Endothelial cell of umbilical vein (primary cell): ENCODE data around the gene STBD1. TPM values are rescaled to one million over a fixed set of nuclear protein-coding genes. Genes with fewer than 3 reads are reported as not detected.

ENCODE experiments used
- BruUV-seq: library from RNA; stranded (reverse); fragments of 400-500 nt; replicated peaks from 2 replicates; lab custom pipeline; 2021; lab: Mats Ljungman, UMichigan
- CTCF ChIA-PET: fragments of 300-600, 350-600 bp; sonication (Branson Sonifier 250); formaldehyde crosslinking; loops from one replicate; lab custom pipeline; 2021; ENCODE audit warnings: antibody characterized with exemption, inconsistent platforms; lab: Charles Lee
- POLR2A ChIA-PET: fragments of 300-600, 350-600 bp; sonication (Branson Sonifier 250); formaldehyde crosslinking; loops from one replicate; lab custom pipeline; 2021; ENCODE audit warnings: antibody characterized with exemption, inconsistent platforms; lab: Charles Lee
- DNase-seq: peaks from one replicate; pipeline ENCODE4 v3.0.0-alpha.2; 2011; ENCODE audit warnings: low read depth, low spot score
- FAIRE-seq: peaks from 2 replicates; lab custom pipeline; 2011; peaks lifted over from hg19 to GRCh38; lab: Jason Lieb, UNC
- H2AFZ ChIP-seq: 2 replicates; pipeline ENCODE4 v1.6.0; 2012; ENCODE audit warnings: low read depth, low read length, control low read depth, inconsistent platforms
- H3K27ac ChIP-seq: 2 replicates; pipeline ENCODE4 v1.5.1; 2011; ENCODE audit warnings: low read depth, mild to moderate bottlenecking, control low read depth, low read length, moderate library complexity; ENCODE audit not compliant: insufficient read depth
- H3K27me3 ChIP-seq, 2 experiments: 2 replicates each; pipeline versions ENCODE4 v1.6.0 to v1.6.1; 2011; ENCODE audit warnings: low read length in 2 of 2, mixed read lengths in 1 of 2; ENCODE audit not compliant: control insufficient read depth in 2 of 2, insufficient read depth in 2 of 2
- H3K36me3 ChIP-seq, 2 experiments: 2 replicates in 1 of 2; 3 replicates in 1 of 2; pipeline ENCODE4 v1.5.1; 2011; ENCODE audit warnings: low read length in 2 of 2, mild to moderate bottlenecking in 1 of 2, moderate library complexity in 1 of 2; ENCODE audit not compliant: control insufficient read depth in 2 of 2, insufficient read depth in 2 of 2; ENCODE audit errors: extremely low read depth in 1 of 2
- H3K4me1 ChIP-seq: 3 replicates; pipeline ENCODE4 v1.5.1; 2011; ENCODE audit warnings: mild to moderate bottlenecking, low read length; ENCODE audit not compliant: control insufficient read depth, insufficient read depth; ENCODE audit errors: extremely low read depth
- H3K4me2 ChIP-seq: 2 replicates; pipeline ENCODE4 v1.6.1; 2011; ENCODE audit warnings: low read length, control low read depth, mixed read lengths; ENCODE audit not compliant: insufficient read depth
- H3K4me3 ChIP-seq, 3 experiments: fragments of 200-600 bp in 1 of 3; sonication (generic), shearing (Covaris generic) in 1 of 3; replicated peaks in 1 of 3; 2 replicates each; pipeline ENCODE4 v1.5.1; 2011 to 2016; ENCODE audit warnings: control low read depth in 3 of 3, low read length in 3 of 3, mild to moderate bottlenecking in 2 of 3, inconsistent platforms in 1 of 3, low read depth in 1 of 3, moderate library complexity in 1 of 3; ENCODE audit not compliant: insufficient read depth in 1 of 3
- H3K79me2 ChIP-seq: 2 replicates; pipeline ENCODE4 v1.6.0; 2012; ENCODE audit warnings: low read length, inconsistent platforms; ENCODE audit not compliant: control insufficient read depth, insufficient read depth
- H3K9ac ChIP-seq: replicated peaks from 2 replicates; pipeline ENCODE3; 2011; ENCODE audit warnings: low read length, control low read depth; ENCODE audit not compliant: insufficient read depth; ENCODE audit errors: extremely low read depth
- H3K9me1 ChIP-seq: replicated peaks from 3 replicates; pipeline ENCODE4 v1.6.0; 2011; ENCODE audit warnings: mild to moderate bottlenecking, low read length; ENCODE audit not compliant: control insufficient read depth, insufficient read depth; ENCODE audit errors: extremely low read depth
- H3K9me3 ChIP-seq: replicated peaks from 2 replicates; pipeline ENCODE4 v1.5.1; 2012; ENCODE audit warnings: low read length, inconsistent platforms; ENCODE audit not compliant: control insufficient read depth, insufficient read depth
- H4K20me1 ChIP-seq: replicated peaks from 2 replicates; pipeline ENCODE3; 2011; ENCODE audit warnings: mild to moderate bottlenecking, low read length; ENCODE audit not compliant: control insufficient read depth, insufficient read depth; ENCODE audit errors: extremely low read depth
- EZH2 ChIP-seq: IDR thresholded peaks from 2 replicates; pipeline ENCODE4 v1.6.1; 2012; ENCODE audit warnings: borderline replicate concordance, low read depth, mild to moderate bottlenecking, moderate library complexity, low read length, inconsistent platforms; ENCODE audit not compliant: severe bottlenecking
- FOS ChIP-seq: IDR thresholded peaks from 2 replicates; pipeline ENCODE4 v1.6.1; 2011; ENCODE audit warnings: mild to moderate bottlenecking, low read length, moderate library complexity, borderline replicate concordance; ENCODE audit not compliant: insufficient read depth
- GATA2 ChIP-seq: IDR thresholded peaks from 2 replicates; pipeline ENCODE4 v1.7.0; 2011; ENCODE audit warnings: low read depth, mild to moderate bottlenecking, moderate library complexity, mixed read lengths, low read length; ENCODE audit not compliant: insufficient read length, insufficient read depth
- JUN ChIP-seq: IDR thresholded peaks from 2 replicates; pipeline ENCODE4 v1.6.1; 2011; ENCODE audit warnings: borderline replicate concordance, low read depth; ENCODE audit not compliant: insufficient read length, insufficient read depth
- MYC ChIP-seq: IDR thresholded peaks from one replicate; pipeline ENCODE4 v1.6.1; 2011; ENCODE audit warnings: mild to moderate bottlenecking, low read depth, low read length
- POLR2A ChIP-seq: IDR thresholded peaks from 2 replicates; pipeline ENCODE4 v1.6.1; 2012; ENCODE audit warnings: low read depth, mild to moderate bottlenecking, control low read depth, low read length
- POLR2AphosphoS5 ChIP-seq: IDR thresholded peaks from 2 replicates; pipeline ENCODE4 v1.6.1; 2012; ENCODE audit warnings: low read depth, mild to moderate bottlenecking, control low read depth, low read length, moderate library complexity; ENCODE audit not compliant: insufficient read depth
- dilution Hi-C: fragments of 300-500 bp; cut with MboI; formaldehyde crosslinking; loops from one replicate; pipeline ENCODE4 v1.15.0; 2019; ENCODE audit warnings: low sequenced_read_pairs; ENCODE audit not compliant: extremely low pct_ligation_motif_present
- intact Hi-C: fragments of 100-400 bp; cut with micrococcal nuclease; formaldehyde crosslinking; loops from one replicate; pipeline ENCODE4 v1.10.0; 2022
- polyA plus RNA-seq, 4 experiments: library from polyadenylated mRNA; depleted of rRNA in 3 of 4; stranded (reverse) in 3 of 4; unstranded in 1 of 4; fragments of >200 nt; gene quantifications; 2 replicates each; pipeline versions ENCODE4 v1.2.1 to v1.2.3, GENCODE V29; 2011 to 2012; ENCODE audit warnings: missing spikeins in 1 of 4
- total RNA-seq: library from RNA; stranded (reverse); gene quantifications from 2 replicates; pipeline ENCODE4 v1.2.3, GENCODE V29; 2021
- TF ChIP-seq, protein P1 (sequence below): IDR thresholded peaks from 2 replicates; pipeline ENCODE4 v1.6.1; 2011; ENCODE audit not compliant: insufficient read depth, insufficient read length
- TF ChIP-seq, protein P2 (sequence below), 2 donors: IDR thresholded peaks; 1 replicate in 1 of 2; 2 replicates in 1 of 2; pipeline ENCODE4 v1.5.1; 2011; ENCODE audit warnings: low read length in 2 of 2, mild to moderate bottlenecking in 2 of 2, moderate library complexity in 2 of 2, control low read depth in 1 of 2, inconsistent platforms in 1 of 2, low read depth in 1 of 2; ENCODE audit not compliant: insufficient read depth in 1 of 2; ENCODE audit errors: extremely low read depth in 1 of 2

The STBD1 gene
- total and polyA plus RNA-seq, 2 donors (not counting 3 experiments of a cell fraction or from before 2014, with no cell fraction given) = 0.18 to 0.29 TPM

DNA sequence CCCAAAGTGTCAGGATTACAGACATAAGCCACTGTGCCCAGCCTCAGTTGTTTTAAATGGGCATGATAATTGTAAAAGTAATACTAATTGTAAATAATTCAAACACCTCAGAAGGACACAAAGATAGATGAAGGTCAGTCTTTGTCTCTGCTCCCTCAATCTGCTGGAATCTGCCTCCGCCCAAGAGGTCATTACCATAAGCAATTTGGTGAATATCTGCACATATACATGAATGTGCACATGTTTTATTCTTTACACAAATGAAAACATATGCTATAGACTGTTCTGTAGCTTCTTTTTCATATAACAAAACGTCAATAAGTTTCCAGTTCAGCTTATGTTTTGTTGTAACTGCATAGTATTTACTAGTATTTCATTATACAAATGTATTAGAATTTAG lies 7.0 kb downstream of the STBD1 start:
- DNase-seq (no peak), FAIRE-seq (no peak)
- Histone ChIP-seq H2AFZ (no peak overlapping the region), H3K27me3 (peaks cover 0 to 8% of the 10 kb centered on the region in 2 experiments), H3K9me3 (no peaks in the 10 kb centered on the region), H3K4me1 (no peaks in the 10 kb centered on the region), H3K36me3 (no peaks in the 10 kb centered on the region), H3K4me3 (no peak overlapping the region), H3K9ac (no peak overlapping the region), H4K20me1 (no peaks in the 10 kb centered on the region), H3K27ac (no peak overlapping the region), H3K9me1 (no peaks in the 10 kb centered on the region), H3K79me2 (no peaks in the 10 kb centered on the region), H3K4me2 (no peak overlapping the region)
- intact Hi-C loops (no loop called here), dilution Hi-C loops (no loop called here)
- BruUV-seq = no TSS peak
- TF ChIP-seq, protein P1, sequence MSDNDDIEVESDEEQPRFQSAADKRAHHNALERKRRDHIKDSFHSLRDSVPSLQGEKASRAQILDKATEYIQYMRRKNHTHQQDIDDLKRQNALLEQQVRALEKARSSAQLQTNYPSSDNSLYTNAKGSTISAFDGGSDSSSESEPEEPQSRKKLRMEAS = no peak
- TF ChIP-seq EZH2 (no peak), POLR2A (no peak), FOS (no peak), POLR2AphosphoS5 (no peak), MYC (no peak), JUN (no peak), GATA2 (no peak)
- TF ChIP-seq, protein P2, sequence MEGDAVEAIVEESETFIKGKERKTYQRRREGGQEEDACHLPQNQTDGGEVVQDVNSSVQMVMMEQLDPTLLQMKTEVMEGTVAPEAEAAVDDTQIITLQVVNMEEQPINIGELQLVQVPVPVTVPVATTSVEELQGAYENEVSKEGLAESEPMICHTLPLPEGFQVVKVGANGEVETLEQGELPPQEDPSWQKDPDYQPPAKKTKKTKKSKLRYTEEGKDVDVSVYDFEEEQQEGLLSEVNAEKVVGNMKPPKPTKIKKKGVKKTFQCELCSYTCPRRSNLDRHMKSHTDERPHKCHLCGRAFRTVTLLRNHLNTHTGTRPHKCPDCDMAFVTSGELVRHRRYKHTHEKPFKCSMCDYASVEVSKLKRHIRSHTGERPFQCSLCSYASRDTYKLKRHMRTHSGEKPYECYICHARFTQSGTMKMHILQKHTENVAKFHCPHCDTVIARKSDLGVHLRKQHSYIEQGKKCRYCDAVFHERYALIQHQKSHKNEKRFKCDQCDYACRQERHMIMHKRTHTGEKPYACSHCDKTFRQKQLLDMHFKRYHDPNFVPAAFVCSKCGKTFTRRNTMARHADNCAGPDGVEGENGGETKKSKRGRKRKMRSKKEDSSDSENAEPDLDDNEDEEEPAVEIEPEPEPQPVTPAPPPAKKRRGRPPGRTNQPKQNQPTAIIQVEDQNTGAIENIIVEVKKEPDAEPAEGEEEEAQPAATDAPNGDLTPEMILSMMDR (IDR thresholded peaks at IDR 0.05; ENCODE audit: extremely low read depth in 1 of 2, insufficient read depth in 1 of 2, low read depth in 1 of 2, low read length in 2 of 2) = no peak
- ChIA-PET CTCF (interaction anchor here (1.5 kb wide), 1 partner anchor 134 kb away, joined by 3 read pairs; no protein-coding TSS in a partner anchor), POLR2A (no interaction called here)
